Epithelial cell of proximal tubule (primary cell): ENCODE measurements around the gene ADM5. TPM values are rescaled to one million over a fixed set of nuclear protein-coding genes. Genes with fewer than 3 reads are reported as not detected.

Experiments used
- DNase-seq: peaks from one replicate; pipeline ENCODE4 v3.0.0-alpha.2; 2011; ENCODE audit warnings: low read depth
- H3K4me3 ChIP-seq: 2 replicates; pipeline ENCODE4 v1.5.1; 2011; ENCODE audit warnings: low read depth, mild to moderate bottlenecking, low read length
- total RNA-seq: library from RNA; depleted of rRNA; stranded (reverse); fragments of >200 nt; gene quantifications from 2 replicates; pipeline ENCODE4 v1.2.3, GENCODE V29; 2015
- TF ChIP-seq, protein P1 (sequence below): conservative IDR thresholded peaks from 2 replicates; pipeline ENCODE4 v1.5.1; 2012; ENCODE audit warnings: low read depth, mild to moderate bottlenecking, low read length

Gene ADM5
- total RNA-seq, 1 donor from 2014 or later = 2.8 TPM

DNA sequence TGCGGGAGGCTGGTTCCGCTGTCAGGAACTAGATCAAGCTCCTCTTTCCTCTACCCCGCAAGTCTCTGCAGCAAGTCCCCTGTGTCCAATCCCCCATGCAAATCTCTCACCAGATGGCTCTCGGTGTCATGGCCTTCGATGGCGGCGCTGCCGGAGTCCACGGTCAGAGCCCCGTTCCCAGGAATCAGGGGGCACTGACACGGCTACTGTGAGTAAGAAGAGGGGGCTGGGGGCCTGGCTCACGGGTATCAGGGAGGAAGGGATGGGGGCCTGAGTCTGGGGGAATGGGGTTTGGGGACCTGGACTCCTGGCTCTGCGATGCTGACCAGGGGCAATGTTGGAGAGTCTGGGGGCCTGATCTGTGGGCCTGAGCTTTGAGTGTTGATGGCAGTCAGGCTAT lies 43.4 kb upstream of the ADM5 start:
- DNase-seq = no peak
- TF ChIP-seq, protein P1, sequence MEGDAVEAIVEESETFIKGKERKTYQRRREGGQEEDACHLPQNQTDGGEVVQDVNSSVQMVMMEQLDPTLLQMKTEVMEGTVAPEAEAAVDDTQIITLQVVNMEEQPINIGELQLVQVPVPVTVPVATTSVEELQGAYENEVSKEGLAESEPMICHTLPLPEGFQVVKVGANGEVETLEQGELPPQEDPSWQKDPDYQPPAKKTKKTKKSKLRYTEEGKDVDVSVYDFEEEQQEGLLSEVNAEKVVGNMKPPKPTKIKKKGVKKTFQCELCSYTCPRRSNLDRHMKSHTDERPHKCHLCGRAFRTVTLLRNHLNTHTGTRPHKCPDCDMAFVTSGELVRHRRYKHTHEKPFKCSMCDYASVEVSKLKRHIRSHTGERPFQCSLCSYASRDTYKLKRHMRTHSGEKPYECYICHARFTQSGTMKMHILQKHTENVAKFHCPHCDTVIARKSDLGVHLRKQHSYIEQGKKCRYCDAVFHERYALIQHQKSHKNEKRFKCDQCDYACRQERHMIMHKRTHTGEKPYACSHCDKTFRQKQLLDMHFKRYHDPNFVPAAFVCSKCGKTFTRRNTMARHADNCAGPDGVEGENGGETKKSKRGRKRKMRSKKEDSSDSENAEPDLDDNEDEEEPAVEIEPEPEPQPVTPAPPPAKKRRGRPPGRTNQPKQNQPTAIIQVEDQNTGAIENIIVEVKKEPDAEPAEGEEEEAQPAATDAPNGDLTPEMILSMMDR = no peak

DNA sequence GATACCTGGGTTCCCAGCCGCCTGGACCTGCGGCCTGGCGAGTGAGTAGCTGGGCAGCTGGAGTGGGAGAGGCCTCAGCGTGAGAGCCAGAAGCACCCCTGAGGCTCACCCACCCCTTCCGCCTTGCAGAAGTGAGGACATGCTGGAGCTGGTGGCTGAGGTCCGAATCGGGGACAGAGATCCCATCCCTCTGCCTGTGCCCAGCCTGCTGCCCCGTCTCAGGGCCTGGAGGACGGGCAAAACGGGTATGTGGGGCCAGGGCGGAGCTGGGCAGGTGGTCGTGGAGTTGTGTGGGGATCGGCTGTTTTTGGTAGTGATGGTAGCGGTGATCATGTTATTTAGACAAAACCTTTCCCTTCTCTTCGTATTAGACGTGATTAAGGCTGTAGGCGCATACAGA lies 42.8 kb upstream of the ADM5 start:
- TF ChIP-seq, protein P1 = no peak
- no peak overlapping the region for H3K4me3 ChIP-seq
- DNase-seq = no peak

More for the DNA sequence above, 43.4 kb upstream of the ADM5 start:
- H3K4me3 ChIP-seq = no peak overlapping the region

DNA sequence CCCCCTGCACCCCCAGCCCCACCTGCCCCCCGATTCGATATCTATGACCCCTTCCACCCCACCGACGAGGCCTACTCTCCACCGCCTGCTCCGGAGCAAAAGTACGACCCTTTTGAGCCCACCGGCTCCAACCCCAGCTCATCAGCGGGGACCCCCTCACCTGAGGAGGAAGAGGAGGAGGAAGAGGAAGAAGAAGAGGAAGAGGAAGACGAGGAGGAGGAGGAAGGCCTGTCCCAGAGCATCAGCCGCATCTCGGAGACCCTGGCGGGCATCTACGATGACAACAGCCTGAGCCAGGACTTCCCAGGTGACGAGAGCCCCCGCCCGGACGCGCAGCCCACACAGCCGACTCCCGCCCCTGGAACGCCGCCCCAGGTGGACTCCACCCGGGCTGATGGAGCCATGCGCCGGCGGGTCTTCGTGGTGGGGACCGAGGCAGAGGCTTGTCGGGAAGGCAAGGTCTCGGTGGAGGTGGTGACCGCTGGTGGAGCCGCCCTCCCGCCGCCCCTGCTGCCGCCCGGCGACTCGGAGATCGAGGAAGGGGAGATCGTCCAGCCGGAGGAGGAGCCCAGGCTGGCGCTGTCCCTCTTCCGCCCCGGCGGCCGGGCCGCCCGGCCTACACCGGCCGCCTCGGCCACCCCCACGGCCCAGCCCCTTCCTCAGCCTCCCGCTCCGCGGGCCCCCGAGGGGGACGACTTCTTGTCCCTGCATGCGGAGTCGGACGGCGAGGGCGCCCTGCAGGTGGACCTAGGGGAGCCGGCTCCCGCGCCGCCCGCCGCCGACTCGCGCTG lies 38.2 kb upstream of the ADM5 start:
- no peak overlapping the region for H3K4me3 ChIP-seq
- TF ChIP-seq, protein P1 = no peak
- DNase-seq = no peak

DNA sequence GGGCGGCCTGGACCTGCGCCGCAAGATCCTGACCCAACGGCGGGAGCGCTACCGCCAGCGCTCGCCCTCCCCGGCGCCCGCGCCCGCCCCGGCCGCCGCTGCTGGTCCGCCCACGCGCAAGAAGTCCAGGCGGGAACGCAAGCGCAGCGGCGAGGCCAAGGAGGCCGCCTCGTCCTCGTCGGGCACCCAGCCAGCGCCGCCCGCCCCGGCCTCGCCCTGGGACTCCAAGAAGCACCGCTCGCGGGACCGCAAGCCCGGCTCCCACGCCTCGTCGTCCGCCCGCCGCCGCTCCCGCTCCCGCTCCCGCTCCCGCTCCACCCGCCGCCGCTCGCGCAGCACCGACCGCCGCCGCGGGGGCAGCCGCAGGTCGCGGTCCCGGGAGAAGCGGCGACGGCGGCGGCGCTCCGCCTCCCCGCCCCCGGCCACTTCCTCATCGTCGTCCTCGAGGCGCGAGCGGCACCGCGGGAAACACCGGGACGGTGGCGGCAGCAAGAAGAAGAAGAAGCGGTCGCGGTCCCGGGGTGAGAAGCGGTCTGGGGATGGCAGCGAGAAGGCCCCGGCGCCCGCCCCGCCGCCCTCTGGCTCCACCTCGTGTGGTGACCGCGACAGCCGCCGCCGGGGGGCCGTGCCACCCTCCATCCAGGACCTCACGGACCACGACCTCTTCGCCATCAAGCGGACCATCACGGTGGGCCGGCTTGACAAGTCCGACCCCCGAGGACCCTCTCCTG lies 37.4 kb upstream of the ADM5 start:
- H3K4me3 ChIP-seq = no peak overlapping the region
- TF ChIP-seq, protein P1 = no peak
- no peak for DNase-seq

DNA sequence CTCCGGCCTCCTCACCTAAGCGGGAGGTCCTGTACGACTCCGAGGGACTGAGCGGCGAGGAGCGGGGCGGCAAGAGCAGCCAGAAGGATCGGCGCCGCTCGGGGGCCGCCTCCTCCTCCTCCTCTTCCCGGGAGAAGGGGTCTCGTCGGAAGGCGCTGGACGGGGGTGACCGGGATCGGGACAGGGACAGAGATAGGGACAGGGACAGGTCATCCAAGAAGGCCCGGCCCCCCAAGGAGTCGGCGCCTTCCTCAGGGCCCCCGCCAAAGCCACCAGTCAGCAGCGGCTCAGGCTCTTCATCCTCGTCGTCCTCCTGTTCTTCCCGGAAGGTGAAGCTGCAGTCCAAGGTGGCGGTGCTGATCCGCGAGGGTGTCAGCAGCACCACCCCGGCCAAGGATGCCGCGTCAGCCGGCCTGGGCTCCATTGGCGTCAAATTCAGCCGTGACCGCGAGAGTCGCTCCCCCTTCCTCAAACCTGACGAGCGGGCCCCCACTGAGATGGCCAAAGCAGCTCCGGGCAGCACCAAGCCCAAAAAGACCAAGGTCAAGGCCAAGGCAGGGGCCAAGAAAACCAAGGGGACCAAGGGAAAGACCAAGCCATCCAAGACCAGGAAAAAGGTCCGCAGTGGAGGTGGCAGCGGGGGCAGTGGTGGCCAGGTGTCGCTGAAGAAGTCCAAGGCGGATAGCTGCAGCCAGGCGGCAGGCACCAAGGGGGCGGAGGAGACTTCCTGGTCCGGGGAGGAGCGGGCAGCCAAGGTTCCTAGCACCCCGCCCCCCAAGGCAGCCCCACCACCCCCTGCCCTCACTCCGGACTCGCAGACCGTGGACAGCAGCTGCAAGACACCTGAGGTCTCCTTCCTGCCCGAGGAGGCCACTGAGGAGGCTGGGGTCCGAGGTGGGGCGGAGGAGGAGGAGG lies 36.6 kb upstream of the ADM5 start:
- no peak overlapping the region for H3K4me3 ChIP-seq
- no peak for DNase-seq
- TF ChIP-seq, protein P1 = no peak

DNA sequence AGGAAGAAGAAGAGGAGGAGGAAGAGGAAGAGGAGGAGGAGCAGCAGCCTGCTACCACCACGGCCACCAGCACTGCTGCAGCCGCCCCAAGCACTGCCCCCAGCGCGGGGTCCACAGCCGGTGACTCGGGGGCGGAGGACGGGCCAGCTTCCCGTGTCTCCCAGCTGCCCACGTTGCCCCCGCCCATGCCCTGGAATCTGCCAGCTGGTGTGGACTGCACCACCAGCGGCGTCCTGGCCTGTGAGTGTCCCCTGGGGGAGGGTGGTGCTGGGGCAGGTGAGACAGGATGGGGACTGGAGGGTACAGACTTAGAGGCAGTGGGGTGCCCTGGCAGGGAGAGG lies 36.0 kb upstream of the ADM5 start:
- TF ChIP-seq, protein P1 = no peak
- DNase-seq = no peak
- H3K4me3 ChIP-seq = no peak overlapping the region
